H1 (cell line): ENCODE data around the gene SORBS1. TPM values are rescaled to one million over a fixed set of nuclear protein-coding genes. Genes with fewer than 3 reads are reported as not detected.

ENCODE experiments used
- CTCF ChIA-PET: fragments of 300-600 bp; sonication (Branson Sonifier 250); formaldehyde crosslinking; loops from one replicate; lab custom pipeline; 2021; ENCODE audit not compliant: partially characterized antibody; lab: Charles Lee
- POLR2A ChIA-PET: fragments of 300-600 bp; sonication (Branson Sonifier 250); formaldehyde crosslinking; loops from one replicate; lab custom pipeline; 2021; ENCODE audit warnings: inconsistent platforms; ENCODE audit not compliant: partially characterized antibody; lab: Charles Lee
- DNase-seq, 2 experiments: peaks; one replicate each; pipeline versions ENCODE4 v3.0.0 to v3.0.0-alpha.2; 2010 to 2022; ENCODE audit warnings: low spot score in 2 of 2, low read depth in 1 of 2, mixed read lengths in 1 of 2
- FAIRE-seq: peaks from 2 replicates; lab custom pipeline; 2011; peaks lifted over from hg19 to GRCh38; lab: Jason Lieb, UNC
- H2AFZ ChIP-seq: 2 replicates; pipeline ENCODE4 v1.8.1; 2012; ENCODE audit warnings: low read length, inconsistent platforms
- H2AK5ac ChIP-seq: 2 replicates; pipeline ENCODE4 v1.6.1; 2013; ENCODE audit warnings: low read depth, low read length
- H2BK120ac ChIP-seq: replicated peaks from 2 replicates; pipeline ENCODE3; 2013; ENCODE audit warnings: low read depth, low read length, inconsistent platforms
- H2BK12ac ChIP-seq: 2 replicates; pipeline ENCODE4 v1.6.1; 2013; ENCODE audit warnings: low read depth, low read length
- H2BK15ac ChIP-seq: 2 replicates; pipeline ENCODE4 v1.6.1; 2013; ENCODE audit warnings: low read length
- H2BK20ac ChIP-seq: 2 replicates; pipeline ENCODE4 v1.6.1; 2013; ENCODE audit warnings: low read length
- H2BK5ac ChIP-seq: 2 replicates; pipeline ENCODE4 v1.6.1; 2013; ENCODE audit warnings: low read depth, low read length
- H3K14ac ChIP-seq: 2 replicates; pipeline ENCODE4 v1.6.1; 2013; ENCODE audit warnings: inconsistent platforms; ENCODE audit not compliant: insufficient read length
- H3K18ac ChIP-seq: 2 replicates; pipeline ENCODE4 v1.6.1; 2013; ENCODE audit warnings: low read length; ENCODE audit errors: extremely low read depth
- H3K23ac ChIP-seq: 2 replicates; pipeline ENCODE4 v1.6.1; 2013; ENCODE audit warnings: inconsistent platforms; ENCODE audit not compliant: insufficient read length
- H3K23me2 ChIP-seq: 2 replicates; pipeline ENCODE4 v1.6.1; 2013; ENCODE audit warnings: low read depth, low read length
- H3K27ac ChIP-seq: 2 replicates; pipeline ENCODE4 v1.6.1; 2011; ENCODE audit warnings: low read depth, low read length, inconsistent platforms
- H3K27me3 ChIP-seq, 4 experiments: replicated peaks in 1 of 4; 1 replicate in 1 of 4; 2 replicates in 3 of 4; pipeline versions ENCODE4 v1.6.1 to v1.8.1; 2011 to 2013; ENCODE audit warnings: low read length in 3 of 4, mild to moderate bottlenecking in 3 of 4, inconsistent platforms in 2 of 4, mixed read lengths in 2 of 4, moderate library complexity in 1 of 4; ENCODE audit not compliant: control insufficient read depth in 3 of 4, insufficient read depth in 3 of 4; ENCODE audit errors: extremely low read depth in 1 of 4
- H3K36me3 ChIP-seq, 4 experiments: 2 replicates each; pipeline versions ENCODE4 v1.6.1 to v1.8.1; 2011 to 2013; ENCODE audit warnings: mild to moderate bottlenecking in 4 of 4, low read length in 3 of 4, moderate library complexity in 2 of 4, control low read depth in 1 of 4, inconsistent platforms in 1 of 4; ENCODE audit not compliant: insufficient read depth in 4 of 4, control insufficient read depth in 2 of 4
- H3K4ac ChIP-seq: replicated peaks from 2 replicates; pipeline ENCODE3; 2013; ENCODE audit warnings: low read length, low read depth, mixed read lengths, inconsistent platforms; ENCODE audit not compliant: insufficient read length
- H3K4me1 ChIP-seq, 4 experiments: replicated peaks in 1 of 4; 1 replicate in 1 of 4; 2 replicates in 3 of 4; pipeline versions ENCODE4 v1.6.1 to v1.8.1; 2011 to 2013; ENCODE audit warnings: low read length in 3 of 4, inconsistent platforms in 2 of 4, mixed read lengths in 1 of 4; ENCODE audit not compliant: insufficient read depth in 4 of 4, control insufficient read depth in 3 of 4
- H3K4me2 ChIP-seq, 2 experiments: 2 replicates each; pipeline versions ENCODE4 v1.6.1 to v1.8.1; 2011 to 2013; ENCODE audit warnings: low read depth in 2 of 2, low read length in 2 of 2, control low read depth in 1 of 2, inconsistent platforms in 1 of 2, mild to moderate bottlenecking in 1 of 2; ENCODE audit not compliant: insufficient read depth in 1 of 2
- H3K4me3 ChIP-seq, 4 experiments: fragments of 200-600, 300-600 bp in 1 of 4; sonication (generic), shearing (Covaris generic), sonication (Bioruptor Twin) in 1 of 4; 2 replicates each; pipeline versions ENCODE4 v1.5.1 to v1.8.1; 2011 to 2016; ENCODE audit warnings: low read length in 4 of 4, low read depth in 3 of 4, control low read depth in 2 of 4, inconsistent platforms in 2 of 4, mild to moderate bottlenecking in 2 of 4, mixed read lengths in 1 of 4, moderate library complexity in 1 of 4; ENCODE audit not compliant: insufficient read depth in 2 of 4; ENCODE audit errors: extremely low read depth in 1 of 4
- H3K56ac ChIP-seq: replicated peaks from 2 replicates; pipeline ENCODE3; 2013; ENCODE audit warnings: low read depth, mild to moderate bottlenecking, mixed read lengths, low read length, inconsistent platforms; ENCODE audit not compliant: insufficient read length
- H3K79me1 ChIP-seq: 2 replicates; pipeline ENCODE4 v1.6.1; 2013; ENCODE audit warnings: low read depth, low read length, control low read depth
- H3K79me2 ChIP-seq, 2 experiments: 2 replicates each; pipeline versions ENCODE4 v1.6.1 to v1.8.1; 2012 to 2013; ENCODE audit warnings: low read length in 2 of 2, mild to moderate bottlenecking in 2 of 2, inconsistent platforms in 1 of 2; ENCODE audit not compliant: insufficient read depth in 2 of 2, control insufficient read depth in 1 of 2
- H3K9ac ChIP-seq, 4 experiments: replicated peaks in 1 of 4; 1 replicate in 1 of 4; 2 replicates in 3 of 4; pipeline versions ENCODE4 v1.6.1 to v1.8.1; 2011 to 2013; ENCODE audit warnings: low read depth in 3 of 4, low read length in 3 of 4, control low read depth in 2 of 4, mild to moderate bottlenecking in 2 of 4, moderate library complexity in 2 of 4, inconsistent platforms in 1 of 4; ENCODE audit errors: extremely low read depth in 1 of 4
- H3K9me3 ChIP-seq, 2 experiments: 2 replicates each; pipeline versions ENCODE4 v1.6.1 to v1.8.1; 2012 to 2013; ENCODE audit warnings: mild to moderate bottlenecking in 2 of 2, moderate library complexity in 2 of 2, control low read depth in 1 of 2, inconsistent platforms in 1 of 2, low read depth in 1 of 2, low read length in 1 of 2, mixed read lengths in 1 of 2; ENCODE audit not compliant: insufficient read depth in 2 of 2
- H4K20me1 ChIP-seq, 2 experiments: replicated peaks in 1 of 2; 2 replicates each; pipeline versions ENCODE3 to v1.8.1; 2011 to 2013; ENCODE audit warnings: inconsistent platforms in 2 of 2, low read length in 2 of 2, mild to moderate bottlenecking in 1 of 2; ENCODE audit not compliant: insufficient read depth in 2 of 2, control insufficient read depth in 1 of 2
- H4K5ac ChIP-seq: 2 replicates; pipeline ENCODE4 v1.6.1; 2013; ENCODE audit warnings: low read length, low read depth, mixed read lengths, inconsistent platforms; ENCODE audit not compliant: insufficient read length
- H4K8ac ChIP-seq: 2 replicates; pipeline ENCODE4 v1.8.0; 2013; ENCODE audit warnings: mild to moderate bottlenecking, moderate library complexity, low read length, inconsistent platforms; ENCODE audit not compliant: insufficient read depth; ENCODE audit errors: extremely low read depth
- H4K91ac ChIP-seq: replicated peaks from 2 replicates; pipeline ENCODE3; 2013; ENCODE audit warnings: low read length, mixed read lengths, inconsistent platforms; ENCODE audit not compliant: insufficient read length
- CBX5 ChIP-seq: fragments of 300-800, 300-1000 bp; sonication (generic); IDR thresholded peaks from 2 replicates; pipeline ENCODE4 v1.7.1; 2016; ENCODE audit warnings: antibody characterized with exemption, low read length, low read depth
- CEBPB ChIP-seq: IDR thresholded peaks from 2 replicates; pipeline ENCODE4 v1.6.1; 2012; ENCODE audit warnings: low read depth, low read length
- HDAC2 ChIP-seq, 2 experiments: fragments of 300-600 bp in 1 of 2; sonication (generic) in 1 of 2; IDR thresholded peaks; 2 replicates each; pipeline ENCODE4 v1.6.1; 2011 to 2012; ENCODE audit warnings: low read depth in 2 of 2, low read length in 2 of 2, mild to moderate bottlenecking in 2 of 2, moderate library complexity in 2 of 2, borderline replicate concordance in 1 of 2, inconsistent platforms in 1 of 2
- KDM5A ChIP-seq: fragments of 200-600 bp; IDR thresholded peaks from 2 replicates; pipeline ENCODE4 v1.7.1; 2012; ENCODE audit warnings: mild to moderate bottlenecking, low read length, inconsistent platforms, mixed read lengths
- NRF1 ChIP-seq: IDR thresholded peaks from 2 replicates; pipeline ENCODE4 v1.6.1; 2011; ENCODE audit warnings: mild to moderate bottlenecking, low read depth, low read length, improper control_type of control experiment
- RNF2 ChIP-seq: fragments of 200-900, 300-1000 bp; sonication (generic); IDR thresholded peaks from 2 replicates; pipeline ENCODE4 v1.7.1; 2016; ENCODE audit warnings: borderline replicate concordance, low read depth, mild to moderate bottlenecking, antibody characterized with exemption, low read length; ENCODE audit not compliant: poor library complexity, severe bottlenecking; ENCODE audit errors: missing control alignments
- RXRA ChIP-seq: IDR thresholded peaks from 2 replicates; pipeline ENCODE4 v1.6.1; 2011; ENCODE audit warnings: low read depth, mild to moderate bottlenecking, low read length, moderate library complexity; ENCODE audit not compliant: insufficient read depth
- SAP30 ChIP-seq: fragments of 300-600 bp; sonication (generic); IDR thresholded peaks from 2 replicates; pipeline ENCODE4 v1.7.1; 2012; ENCODE audit warnings: low read length, moderate library complexity, mild to moderate bottlenecking, inconsistent platforms; ENCODE audit not compliant: insufficient read depth, insufficient replicate concordance
- SP4 ChIP-seq: IDR thresholded peaks from 2 replicates; pipeline ENCODE4 v1.6.1; 2012; ENCODE audit warnings: low read length, inconsistent platforms
- TAF7 ChIP-seq: optimal IDR thresholded peaks from 2 replicates; pipeline ENCODE3; 2011; ENCODE audit warnings: low read depth, mild to moderate bottlenecking, inconsistent platforms, low read length, moderate library complexity, borderline replicate concordance
- TCF12 ChIP-seq: IDR thresholded peaks from 2 replicates; pipeline ENCODE4 v1.6.1; 2011; ENCODE audit warnings: low read depth, mild to moderate bottlenecking, low read length
- WGBS, 2 experiments: shearing (Covaris generic) in 1 of 2; methylation state at CpG; one replicate each; pipeline versions ENCODE4 v1.1.6 to v1.1.7; 2013 to 2015; ENCODE audit warnings: low lambda C conversion rate in 2 of 2, mixed read lengths in 2 of 2, inconsistent platforms in 1 of 2, low coverage in 1 of 2, missing lambda C conversion rate in 1 of 2; ENCODE audit not compliant: insufficient replicate concordance in 2 of 2, insufficient coverage in 1 of 2, insufficient read length in 1 of 2; ENCODE audit errors: extremely low coverage in 1 of 2, missing lambda C conversion rate in 1 of 2; 5-methylcytosine and 5-hydroxymethylcytosine counted together
- polyA plus RNA-seq, 7 experiments: library from polyadenylated mRNA; depleted of rRNA in 3 of 7; stranded (reverse) in 5 of 7; unstranded in 2 of 7; fragments of >200 nt in 5 of 7; fragments of 200-250 nt in 2 of 7; gene quantifications; 1 replicate in 5 of 7; 2 replicates in 1 of 7; 4 replicates in 1 of 7; pipeline versions ENCODE4 v1.2.1 to v1.2.3, GENCODE V29; 2011 to 2013; ENCODE audit warnings: missing spikeins in 2 of 7, mixed read lengths in 2 of 7
- total RNA-seq: library from RNA; stranded (reverse); fragmentation: NEBNext Ultra II Directional; extraction: Animal tissue kit (Norgen Biotek cat#: 25700); gene quantifications from 2 replicates; pipeline ENCODE4 v1.2.1, GENCODE V29; 2021
- TF ChIP-seq, protein P1 (sequence below): IDR thresholded peaks from 2 replicates; pipeline ENCODE4 v1.6.1; 2011; ENCODE audit warnings: low read length, improper control_type of control experiment

The SORBS1 gene
- total and polyA plus RNA-seq, 2 of the 8 experiments (the other 6 are each of a cell fraction or from before 2014, with no cell fraction given) = 16.0 to 35.0 TPM

GRCh38 chr10:95277201-95277570, 284.0 kb downstream of the SORBS1 start:
- H2BK15ac ChIP-seq = no peak overlapping the region
- H3K23ac ChIP-seq = no peak overlapping the region
- peaks cover 13% of the 10 kb centered on the region for H3K79me1 ChIP-seq
- peaks cover 27 to 94% of the 10 kb centered on the region in 2 experiments for H3K79me2 ChIP-seq
- no peaks in the 10 kb centered on the region for H3K23me2 ChIP-seq
- no peaks in the 10 kb centered on the region for H3K9me3 ChIP-seq
- H3K4me2 ChIP-seq = no peak overlapping the region
- H3K4me3 ChIP-seq = no peak overlapping the region
- peak in 1 of 2 experiments; percentile 23 for DNase-seq
- H2AK5ac ChIP-seq = no peak overlapping the region
- no peak overlapping the region for H3K14ac ChIP-seq
- no peaks in the 10 kb centered on the region for H3K27me3 ChIP-seq
- 89% methylated on average over 1 of the region's 1 CpG; no CpG with 5 or more reads in 1 of the 2 experiments for WGBS, 2 experiments
- no peak overlapping the region for H3K27ac ChIP-seq
- no peak overlapping the region for H3K56ac ChIP-seq
- H3K36me3 ChIP-seq = no peaks in the 10 kb centered on the region
- H4K91ac ChIP-seq = no peak overlapping the region
- peaks cover 0 to 22% (median 8%) of the 10 kb centered on the region in 4 experiments; a peak in 3 of 7 replicates for H3K4me1 ChIP-seq
- peaks cover 0 to 4% of the 10 kb centered on the region in 2 experiments for H4K20me1 ChIP-seq
- H2BK20ac ChIP-seq = no peak overlapping the region
- H4K5ac ChIP-seq = no peak overlapping the region
- FAIRE-seq = no peak
- H3K18ac ChIP-seq = no peak overlapping the region
- no peak overlapping the region for H3K9ac ChIP-seq
- H3K4ac ChIP-seq = no peak overlapping the region
- no peak overlapping the region for H4K8ac ChIP-seq
- no peak overlapping the region for H2BK5ac ChIP-seq
- no peak overlapping the region for H2BK12ac ChIP-seq
- POLR2A ChIA-PET = interaction anchor here (4.1 kb wide), 1 partner anchor 11 kb away, joined by 18 read pairs; no protein-coding TSS in a partner anchor
- no peak overlapping the region for H2AFZ ChIP-seq
- CTCF ChIA-PET = interaction anchor here (0.7 to 4.1 kb wide), 6 partner anchors 11 to 86 kb away, joined by 3 to 23 read pairs (median 6); no protein-coding TSS in a partner anchor
- H2BK120ac ChIP-seq = no peak overlapping the region
- no peak for TF ChIP-seq CEBPB
- no peak for TF ChIP-seq RXRA
- TF ChIP-seq KDM5A = no peak
- TF ChIP-seq, protein P1, sequence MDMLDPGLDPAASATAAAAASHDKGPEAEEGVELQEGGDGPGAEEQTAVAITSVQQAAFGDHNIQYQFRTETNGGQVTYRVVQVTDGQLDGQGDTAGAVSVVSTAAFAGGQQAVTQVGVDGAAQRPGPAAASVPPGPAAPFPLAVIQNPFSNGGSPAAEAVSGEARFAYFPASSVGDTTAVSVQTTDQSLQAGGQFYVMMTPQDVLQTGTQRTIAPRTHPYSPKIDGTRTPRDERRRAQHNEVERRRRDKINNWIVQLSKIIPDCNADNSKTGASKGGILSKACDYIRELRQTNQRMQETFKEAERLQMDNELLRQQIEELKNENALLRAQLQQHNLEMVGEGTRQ = no peak
- TF ChIP-seq TAF7 = no peak
- no peak for TF ChIP-seq SP4
- TF ChIP-seq RNF2 = no peak
- TF ChIP-seq NRF1 = no peak
- TF ChIP-seq SAP30 = no peak
- TF ChIP-seq HDAC2 (IDR thresholded peaks at IDR 0.05; ENCODE audit: borderline replicate concordance in 1 of 2, low read depth in 2 of 2, low read length in 2 of 2) = no peak
- no peak for TF ChIP-seq CBX5
- no peak for TF ChIP-seq TCF12
